Nephron progenitor cell (in vitro differentiated cells): ENCODE data around the gene INPP5D.

ENCODE experiments used
- DNase-seq: peaks from one replicate; pipeline ENCODE4 v3.0.0; 2021
- H3K27ac Mint-ChIP-seq: 2 replicates; pipeline ENCODE4 v1.8.0; 2021; ENCODE audit warnings: mild to moderate bottlenecking, moderate library complexity, mixed read lengths
- H3K27me3 Mint-ChIP-seq: 2 replicates; pipeline ENCODE4 v1.8.0; 2021; ENCODE audit warnings: mild to moderate bottlenecking, low read depth, mixed read lengths; ENCODE audit not compliant: poor library complexity
- H3K36me3 Mint-ChIP-seq: 2 replicates; pipeline ENCODE4 v1.8.0; 2021; ENCODE audit warnings: low read depth, mixed read lengths
- H3K4me1 Mint-ChIP-seq: 2 replicates; pipeline ENCODE4 v1.8.0; 2021; ENCODE audit warnings: mixed read lengths
- H3K4me3 Mint-ChIP-seq: 2 replicates; pipeline ENCODE4 v1.8.0; 2021; ENCODE audit warnings: mild to moderate bottlenecking, moderate library complexity, mixed read lengths
- H3K9me3 Mint-ChIP-seq: 2 replicates; pipeline ENCODE4 v1.8.0; 2021; ENCODE audit warnings: mild to moderate bottlenecking, moderate library complexity, mixed read lengths
- CTCF ChIP-seq: fragments of 200-600 bp; sonication (generic); IDR thresholded peaks from 2 replicates; pipeline ENCODE4 v1.5.0; 2021; ENCODE audit warnings: antibody characterized with exemption

The INPP5D gene

GRCh38 chr2:233117351-233117750 is 57.2 kb downstream of the INPP5D start:
- H3K4me1 Mint-ChIP-seq = peaks cover 44% of the 10 kb centered on the region
- no peaks in the 10 kb centered on the region for H3K36me3 Mint-ChIP-seq
- no peaks in the 10 kb centered on the region for H3K9me3 Mint-ChIP-seq
- H3K27ac Mint-ChIP-seq = no peak overlapping the region
- H3K4me3 Mint-ChIP-seq = no peak overlapping the region
- no peak for TF ChIP-seq CTCF
- H3K27me3 Mint-ChIP-seq = peaks cover 5% of the 10 kb centered on the region
- DNase-seq = no peak

DNA sequence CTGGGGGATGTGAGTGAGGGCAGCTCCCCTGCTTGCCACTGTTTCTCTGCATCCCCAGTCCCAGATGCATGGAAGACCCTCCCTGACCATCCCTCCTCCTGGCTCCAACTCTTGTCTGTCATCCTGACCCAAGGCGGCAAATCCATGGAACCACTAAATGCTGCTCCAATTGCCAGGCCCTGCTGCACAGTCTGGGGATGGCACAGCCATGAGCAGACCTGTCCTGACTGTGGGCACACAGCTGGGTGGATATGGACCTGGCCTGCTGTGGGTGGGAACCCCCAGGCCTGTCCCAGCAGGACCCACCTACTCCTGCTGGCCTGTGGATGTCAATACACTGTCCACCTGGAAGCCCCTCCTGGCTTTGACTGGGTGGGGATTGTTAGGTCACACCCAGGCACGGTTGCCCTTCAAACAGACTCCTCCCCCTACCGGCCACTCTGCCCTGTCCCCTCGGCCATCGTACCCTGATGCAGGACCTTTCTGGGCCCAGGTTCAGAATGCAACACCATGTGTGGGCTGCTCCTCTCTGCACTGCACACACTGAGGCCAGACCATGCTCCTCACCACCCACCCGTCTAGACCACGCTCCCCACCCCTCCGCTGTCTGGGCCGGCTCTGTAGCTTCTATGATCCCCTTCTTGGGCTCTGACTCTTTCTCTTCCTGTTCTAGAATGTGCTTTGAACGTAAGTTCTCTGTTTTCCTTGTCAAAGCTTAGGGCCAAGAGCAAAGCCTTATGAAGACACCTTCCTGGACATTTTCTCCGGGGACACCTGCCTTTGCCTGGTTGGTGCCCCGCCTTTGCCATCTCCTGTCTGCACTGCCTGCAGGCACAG is 57.9 kb downstream of the INPP5D start:
- peaks cover 7% of the 10 kb centered on the region for H3K27me3 Mint-ChIP-seq
- no peak overlapping the region for H3K27ac Mint-ChIP-seq
- H3K9me3 Mint-ChIP-seq = no peaks in the 10 kb centered on the region
- peaks cover 41% of the 10 kb centered on the region for H3K4me1 Mint-ChIP-seq
- H3K36me3 Mint-ChIP-seq = no peaks in the 10 kb centered on the region
- no peak for DNase-seq
- TF ChIP-seq CTCF = no peak
- no peak overlapping the region for H3K4me3 Mint-ChIP-seq

DNA sequence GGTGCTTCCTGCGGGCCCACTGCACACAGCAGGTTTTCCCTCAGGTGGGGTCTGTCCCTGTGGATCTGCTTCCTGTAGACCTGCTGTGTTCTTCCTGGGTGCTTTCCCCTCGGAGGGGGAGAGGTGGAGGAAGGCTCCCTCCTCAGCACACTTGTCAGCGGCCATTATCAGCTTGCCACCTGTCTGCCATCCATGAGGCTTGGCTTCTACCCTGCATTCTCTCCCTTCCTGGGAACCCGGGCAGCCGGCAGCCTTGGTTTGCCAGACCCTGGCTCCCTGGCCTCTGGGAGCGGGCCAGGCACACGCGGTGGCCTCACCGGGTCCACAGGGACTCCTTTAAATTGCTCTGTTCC is 58.5 kb downstream of the INPP5D start:
- DNase-seq = no peak
- H3K27me3 Mint-ChIP-seq = peaks cover 8% of the 10 kb centered on the region
- no peaks in the 10 kb centered on the region for H3K9me3 Mint-ChIP-seq
- peaks cover 35% of the 10 kb centered on the region for H3K4me1 Mint-ChIP-seq
- no peak for TF ChIP-seq CTCF
- no peaks in the 10 kb centered on the region for H3K36me3 Mint-ChIP-seq
- no peak overlapping the region for H3K4me3 Mint-ChIP-seq
- no peak overlapping the region for H3K27ac Mint-ChIP-seq

GRCh38 chr2:233119123-233119522 is 59.0 kb downstream of the INPP5D start:
- H3K36me3 Mint-ChIP-seq = no peaks in the 10 kb centered on the region
- no peak for TF ChIP-seq CTCF
- no peak overlapping the region for H3K4me3 Mint-ChIP-seq
- H3K27me3 Mint-ChIP-seq = peaks cover 6% of the 10 kb centered on the region
- DNase-seq = no peak
- H3K4me1 Mint-ChIP-seq = peaks cover 30% of the 10 kb centered on the region
- H3K9me3 Mint-ChIP-seq = no peaks in the 10 kb centered on the region
- H3K27ac Mint-ChIP-seq = peak overlapping the region; percentile 2

- H3K4me1 Mint-ChIP-seq = peaks cover 23% of the 10 kb centered on the region
- H3K36me3 Mint-ChIP-seq = no peaks in the 10 kb centered on the region
- no peak overlapping the region for H3K27ac Mint-ChIP-seq
- H3K9me3 Mint-ChIP-seq = no peaks in the 10 kb centered on the region
- peaks cover 7% of the 10 kb centered on the region for H3K27me3 Mint-ChIP-seq
- DNase-seq = no peak
- no peak for TF ChIP-seq CTCF
- no peak overlapping the region for H3K4me3 Mint-ChIP-seq
Observed at GRCh38 chr2:233119806-233120205, 59.7 kb downstream of the INPP5D start.

DNA sequence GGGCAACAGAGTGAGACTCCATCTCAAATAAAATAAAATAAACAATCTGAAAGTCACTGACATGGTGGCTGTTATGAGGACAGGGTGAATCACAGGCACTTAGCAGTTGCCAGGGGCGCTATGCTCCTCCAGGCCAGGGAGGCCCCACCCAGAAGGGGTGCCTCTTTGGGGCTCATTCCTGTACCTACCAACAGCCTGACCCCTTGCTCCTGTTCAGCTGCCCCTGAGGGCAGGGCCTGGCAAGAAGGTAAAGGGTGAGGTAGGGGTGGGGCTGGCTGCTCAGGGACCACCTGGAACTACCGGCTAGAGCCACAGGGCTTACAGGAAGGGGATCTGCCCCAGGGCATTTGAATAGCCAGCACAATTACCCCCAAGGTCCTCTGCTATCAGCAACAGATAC is 60.3 kb downstream of the INPP5D start:
- no peak for TF ChIP-seq CTCF
- H3K36me3 Mint-ChIP-seq = no peaks in the 10 kb centered on the region

More for the DNA sequence above, 60.3 kb downstream of the INPP5D start:
- peaks cover 16% of the 10 kb centered on the region for H3K4me1 Mint-ChIP-seq
- no peak for DNase-seq
- no peaks in the 10 kb centered on the region for H3K9me3 Mint-ChIP-seq
- H3K4me3 Mint-ChIP-seq = no peak overlapping the region
- no peak overlapping the region for H3K27ac Mint-ChIP-seq
- peaks cover 9% of the 10 kb centered on the region for H3K27me3 Mint-ChIP-seq
